Spleen (tissue), 11 donors: ENCODE data around the gene PADI4. TPM values are rescaled to one million over a fixed set of nuclear protein-coding genes. Genes with fewer than 3 reads are reported as not detected.

Experiments used
- DNase-seq: peaks from one replicate; pipeline ENCODE4 v3.0.0-alpha.2; 2020
- H3K27ac ChIP-seq, 8 donors: fragments of 200-600 bp; sonication (generic) in 7 of 8; 1 replicate in 4 of 8; 2 replicates in 4 of 8; pipeline versions ENCODE4 v1.5.0 to v1.8.0; 2016 to 2021; ENCODE audit warnings: inconsistent platforms in 4 of 8, mild to moderate bottlenecking in 4 of 8, moderate library complexity in 1 of 8
- H3K27me3 ChIP-seq, 7 donors: fragments of 200-600 bp; sonication (generic) in 6 of 7; replicated peaks in 1 of 7; 1 replicate in 4 of 7; 2 replicates in 3 of 7; pipeline versions ENCODE4 v1.5.0 to v1.8.0; 2016 to 2021; ENCODE audit warnings: inconsistent platforms in 3 of 7, mild to moderate bottlenecking in 1 of 7
- H3K36me3 ChIP-seq, 6 donors: fragments of 200-600 bp; sonication (generic) in 5 of 6; 1 replicate in 4 of 6; 2 replicates in 2 of 6; pipeline versions ENCODE4 v1.5.0 to v1.8.0; 2016 to 2021; ENCODE audit warnings: inconsistent platforms in 2 of 6
- H3K4me1 ChIP-seq, 6 donors: fragments of 200-600 bp; sonication (generic) in 5 of 6; 1 replicate in 3 of 6; 2 replicates in 3 of 6; pipeline versions ENCODE4 v1.5.0 to v1.8.0; 2016 to 2021; ENCODE audit warnings: inconsistent platforms in 3 of 6
- H3K4me3 ChIP-seq, 8 donors: fragments of 200-600 bp; sonication (generic) in 7 of 8; 1 replicate in 4 of 8; 2 replicates in 4 of 8; pipeline versions ENCODE4 v1.5.0 to v1.8.0; 2016 to 2021; ENCODE audit warnings: inconsistent platforms in 4 of 8, mild to moderate bottlenecking in 4 of 8, moderate library complexity in 2 of 8
- H3K9me3 ChIP-seq, 8 donors: fragments of 200-600 bp; sonication (generic) in 7 of 8; 1 replicate in 4 of 8; 2 replicates in 4 of 8; pipeline versions ENCODE4 v1.5.0 to v1.8.0; 2016 to 2021; ENCODE audit warnings: inconsistent platforms in 4 of 8
- CTCF ChIP-seq, 11 experiments: fragments of 200-600 bp in 7 of 11; fragments of 450-650 bp in 4 of 11; sonication (generic) in 4 of 11; IDR thresholded peaks in 8 of 11; conservative IDR thresholded peaks in 3 of 11; 1 replicate in 7 of 11; 2 replicates in 4 of 11; pipeline versions ENCODE4 v1.4.0 to v1.8.0; 2016 to 2021; ENCODE audit warnings: antibody characterized with exemption in 11 of 11, inconsistent platforms in 4 of 11, mild to moderate bottlenecking in 1 of 11
- POLR2A ChIP-seq, 3 donors: fragments of 450-650 bp; IDR thresholded peaks; one replicate each; pipeline ENCODE4 v1.5.1; 2017; ENCODE audit warnings: antibody characterized with exemption in 3 of 3, mild to moderate bottlenecking in 1 of 3
- POLR2AphosphoS5 ChIP-seq, 3 donors: sonication (generic); formaldehyde crosslinking; IDR thresholded peaks; one replicate each; pipeline ENCODE4 v1.5.1; 2017; ENCODE audit warnings: antibody characterized with exemption in 3 of 3
- WGBS, 5 donors: extraction: QIAGEN DNeasy Blood & Tissue Kit in 3 of 5; methylation state at CpG; one replicate each; pipeline versions ENCODE4 v1.1.5 to v1.1.7; 2013 to 2018; 5-methylcytosine and 5-hydroxymethylcytosine counted together
- intact Hi-C: fragments of 100-400 bp; cut with DNase I; formaldehyde crosslinking; loops from one replicate; pipeline ENCODE4 v1.15.0; 2023; ENCODE audit warnings: low total_unique reads
- polyA plus RNA-seq, 3 donors: library from polyadenylated mRNA; stranded (reverse); fragments of 200-250 nt; gene quantifications; one replicate each; pipeline ENCODE4 v1.2.1, GENCODE V29; 2013
- total RNA-seq, 7 donors: library from RNA; depleted of rRNA in 3 of 7; stranded (reverse); fragments of >200 nt in 3 of 7; fragmentation: NEBNext Ultra II Directional in 4 of 7; extraction: Animal tissue kit (Norgen Biotek cat#: 25700) in 4 of 7; gene quantifications; one replicate each; pipeline versions ENCODE4 v1.1.0 to v1.2.1, GENCODE V29; 2016 to 2021
- donor health status: healthy with polysubstance abuse.
- donor health status: DM: no; HTN: no; CAD: no; lungs with moderate emphysema.
- donor health status: DM: no; HTN: no; CAD: no.
- donor health status: Bipolar disorder and iron deficiency.
- donor health status: healthy.
- donor health status: DM: no; HTN: no; CAD: no.
- donor health status: DM: yes; HTN: yes; CAD: no.

PADI4 gene
- total and polyA plus RNA-seq, 10 donors = 5.1 to 122 (median 19.8) TPM

DNA sequence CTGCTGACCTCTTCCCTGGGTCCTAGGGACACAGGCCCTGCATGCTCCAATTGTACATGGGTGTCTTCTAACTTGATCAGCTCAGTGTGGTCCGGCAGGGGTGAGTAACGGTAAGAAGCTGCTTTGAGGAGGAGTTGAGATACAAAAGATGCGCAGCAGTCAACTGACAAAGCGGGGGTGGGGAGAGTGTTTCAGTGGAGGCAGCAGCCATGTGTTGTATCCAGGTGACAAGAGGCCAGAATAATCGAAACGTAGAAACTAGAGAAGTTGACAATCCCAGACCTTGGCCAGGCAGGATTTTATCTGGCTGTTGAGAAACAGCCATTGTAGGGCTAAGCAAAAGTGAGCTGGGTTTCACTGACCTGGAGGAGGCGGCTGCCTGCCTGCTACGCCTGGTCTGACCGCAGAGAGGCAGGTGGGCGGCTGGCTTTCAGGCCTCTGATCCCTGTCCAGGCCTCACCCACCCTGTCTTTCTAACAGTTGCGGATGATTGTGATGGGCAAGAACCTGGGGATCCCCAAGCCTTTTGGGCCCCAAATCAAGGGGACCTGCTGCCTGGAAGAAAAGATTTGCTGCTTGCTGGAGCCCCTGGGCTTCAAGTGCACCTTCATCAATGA is 92.8 kb downstream of the PADI4 start:
- H3K4me1 ChIP-seq = no peaks in the 10 kb centered on the region
- peaks cover 0 to 2% (median 0%) of the 10 kb centered on the region in 6 donors for H3K36me3 ChIP-seq
- no peaks in the 10 kb centered on the region for H3K9me3 ChIP-seq
- intact Hi-C loops = no loop called here
- no peak overlapping the region for H3K4me3 ChIP-seq
- H3K27me3 ChIP-seq = no peaks in the 10 kb centered on the region
- TF ChIP-seq POLR2A (IDR thresholded peaks at IDR 0.05) = no peak
- no peak overlapping the region for H3K27ac ChIP-seq
- 86 to 92% (median 89%) methylated on average over 11 of the region's 11 CpGs for WGBS, 5 donors
- DNase-seq = no peak

DNA sequence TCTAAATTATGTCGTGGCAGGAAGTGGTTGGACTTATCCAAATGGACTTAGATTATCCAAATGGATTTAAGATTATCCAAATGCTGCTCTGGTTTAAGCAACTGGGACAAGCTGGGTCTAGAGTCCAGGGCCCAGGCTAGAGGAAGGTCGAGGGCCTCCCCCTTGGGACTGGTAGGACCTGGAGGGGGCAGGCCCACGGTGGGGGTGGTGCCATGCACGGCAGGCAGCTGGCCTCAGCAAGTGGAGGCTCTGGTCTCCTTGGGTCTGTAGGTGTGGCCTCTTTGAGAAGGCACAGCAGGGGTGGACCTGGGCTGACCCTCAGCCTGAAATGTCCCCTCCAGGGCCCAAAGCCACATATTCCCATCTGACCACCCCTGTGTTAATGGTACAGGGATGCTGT is 93.8 kb downstream of the PADI4 start:
- TF ChIP-seq POLR2A (IDR thresholded peaks at IDR 0.05) (no peak), POLR2AphosphoS5 (IDR thresholded peaks at IDR 0.05) (no peak), CTCF (IDR thresholded peaks at IDR 0.05 in 8 of 11, conservative IDR thresholded peaks at IDR 0.05 in 3 of 11) (no peak)
- intact Hi-C loops = no loop called here
- H3K4me1 ChIP-seq = no peaks in the 10 kb centered on the region
- H3K36me3 ChIP-seq = peaks cover 0 to 6% (median 1%) of the 10 kb centered on the region in 6 donors
- H3K27ac ChIP-seq = no peak overlapping the region
- no peak for DNase-seq
- H3K27me3 ChIP-seq = no peaks in the 10 kb centered on the region
- H3K4me3 ChIP-seq = no peak overlapping the region
- 53 to 76% (median 60%) methylated on average over 3 to 4 of the region's 4 CpGs for WGBS, 5 donors
- no peaks in the 10 kb centered on the region for H3K9me3 ChIP-seq

DNA sequence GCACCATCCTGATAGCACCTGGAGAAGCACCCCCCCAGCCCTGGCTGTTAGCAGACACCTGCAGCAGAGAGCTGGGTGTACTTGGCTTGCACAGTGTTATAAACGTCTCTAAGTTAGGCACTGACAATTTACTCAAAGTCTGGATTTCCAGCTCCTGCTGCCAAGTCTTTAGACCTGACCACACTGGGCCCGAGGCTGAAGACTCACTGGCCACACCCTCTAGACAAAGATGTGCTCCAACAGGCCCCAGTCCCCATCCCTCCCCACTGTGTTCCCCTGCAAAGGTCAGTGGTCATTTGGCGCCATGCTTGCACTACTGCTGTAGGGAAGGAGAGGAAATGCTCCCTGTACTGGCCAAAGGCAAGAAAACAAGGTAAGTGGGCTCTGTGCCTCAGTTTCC is 95.1 kb downstream of the PADI4 start:
- Histone ChIP-seq H3K4me3 (no peak overlapping the region), H3K36me3 (peaks cover 0 to 19% (median 13%) of the 10 kb centered on the region in 6 donors), H3K27me3 (no peaks in the 10 kb centered on the region), H3K4me1 (no peaks in the 10 kb centered on the region), H3K27ac (no peak overlapping the region), H3K9me3 (no peaks in the 10 kb centered on the region)
- intact Hi-C loops = no loop called here
- TF ChIP-seq CTCF (IDR thresholded peaks at IDR 0.05 in 8 of 11, conservative IDR thresholded peaks at IDR 0.05 in 3 of 11) = no peak
- no peak for TF ChIP-seq POLR2A (IDR thresholded peaks at IDR 0.05)
- no peak for TF ChIP-seq POLR2AphosphoS5 (IDR thresholded peaks at IDR 0.05)
- WGBS, 5 donors = 63 to 70% (median 65%) methylated on average over 3 of the region's 3 CpGs
- DNase-seq = no peak

GRCh38 chr1:17404034-17404684 is 96.2 kb downstream of the PADI4 start:
- H3K36me3 ChIP-seq = peaks cover 0 to 30% (median 23%) of the 10 kb centered on the region in 6 donors
- no peak overlapping the region for H3K27ac ChIP-seq
- DNase-seq = no peak
- intact Hi-C loops = no loop called here
- no peak overlapping the region for H3K4me3 ChIP-seq
- no peaks in the 10 kb centered on the region for H3K9me3 ChIP-seq
- no peaks in the 10 kb centered on the region for H3K4me1 ChIP-seq
- 64 to 75% (median 72%) methylated on average over 15 of the region's 15 CpGs for WGBS, 5 donors
- no peaks in the 10 kb centered on the region for H3K27me3 ChIP-seq
- TF ChIP-seq CTCF (IDR thresholded peaks at IDR 0.05 in 8 of 11, conservative IDR thresholded peaks at IDR 0.05 in 3 of 11) = no peak
- no peak for TF ChIP-seq POLR2AphosphoS5 (IDR thresholded peaks at IDR 0.05)
- no peak for TF ChIP-seq POLR2A (IDR thresholded peaks at IDR 0.05)
